ENCODE data around the gene TNFAIP3. TPM values are rescaled to one million over a fixed set of nuclear protein-coding genes. Genes with fewer than 3 reads are reported as not detected.

Gene TNFAIP3
- total RNA-seq, 1 donor = 19.9 TPM

GRCh38 chr6:137873273-137873762 is 6.3 kb downstream of the TNFAIP3 start:
- peak; percentile 99 for DNase-seq (ENCODE audit: low read depth)
- peak overlapping the region; percentile 96 for H3K4me3 ChIP-seq (ENCODE audit: low read depth, low read length)
- TF ChIP-seq CTCF (IDR thresholded peaks at IDR 0.05; ENCODE audit: insufficient read depth, low read length) = no peak

- no peak for DNase-seq (ENCODE audit: low read depth)
- H3K4me3 ChIP-seq (ENCODE audit: low read depth, low read length) = peak overlapping the region; percentile 0
- no peak for TF ChIP-seq CTCF (IDR thresholded peaks at IDR 0.05; ENCODE audit: insufficient read depth, low read length)
Measured at GRCh38 chr6:137874204-137875057, 7.4 kb downstream of the TNFAIP3 start.

- TF ChIP-seq CTCF (IDR thresholded peaks at IDR 0.05; ENCODE audit: insufficient read depth, low read length) = no peak
- no peak for DNase-seq (ENCODE audit: low read depth)
- H3K4me3 ChIP-seq (ENCODE audit: low read depth, low read length) = no peak overlapping the region
Measured at GRCh38 chr6:137875058-137875520, 8.0 kb downstream of the TNFAIP3 start.

GRCh38 chr6:137875606-137876005 is 8.5 kb downstream of the TNFAIP3 start:
- no peak for TF ChIP-seq CTCF (IDR thresholded peaks at IDR 0.05; ENCODE audit: insufficient read depth, low read length)

GRCh38 chr6:137876547-137876946 is 9.5 kb downstream of the TNFAIP3 start:
- TF ChIP-seq CTCF (IDR thresholded peaks at IDR 0.05; ENCODE audit: insufficient read depth, low read length) = no peak
- H3K4me3 ChIP-seq (ENCODE audit: low read depth, low read length) = no peak overlapping the region
- no peak for DNase-seq (ENCODE audit: low read depth)

More at GRCh38 chr6:137875606-137876005, 8.5 kb downstream of the TNFAIP3 start:
- no peak overlapping the region for H3K4me3 ChIP-seq (ENCODE audit: low read depth, low read length)
- no peak for DNase-seq (ENCODE audit: low read depth)

GRCh38 chr6:137877113-137877512 is 10.1 kb downstream of the TNFAIP3 start:
- no peak for DNase-seq (ENCODE audit: low read depth)
- no peak overlapping the region for H3K4me3 ChIP-seq (ENCODE audit: low read depth, low read length)
- no peak for TF ChIP-seq CTCF (IDR thresholded peaks at IDR 0.05; ENCODE audit: insufficient read depth, low read length)
